Measurements from ENCODE around the gene LMLN. TPM values are rescaled to one million over a fixed set of nuclear protein-coding genes. Genes with fewer than 3 reads are reported as not detected.

Gene LMLN
- total RNA-seq, 6 experiments from 2014 or later, result 4.8 to 8.1 (median 6.4) TPM

DNA sequence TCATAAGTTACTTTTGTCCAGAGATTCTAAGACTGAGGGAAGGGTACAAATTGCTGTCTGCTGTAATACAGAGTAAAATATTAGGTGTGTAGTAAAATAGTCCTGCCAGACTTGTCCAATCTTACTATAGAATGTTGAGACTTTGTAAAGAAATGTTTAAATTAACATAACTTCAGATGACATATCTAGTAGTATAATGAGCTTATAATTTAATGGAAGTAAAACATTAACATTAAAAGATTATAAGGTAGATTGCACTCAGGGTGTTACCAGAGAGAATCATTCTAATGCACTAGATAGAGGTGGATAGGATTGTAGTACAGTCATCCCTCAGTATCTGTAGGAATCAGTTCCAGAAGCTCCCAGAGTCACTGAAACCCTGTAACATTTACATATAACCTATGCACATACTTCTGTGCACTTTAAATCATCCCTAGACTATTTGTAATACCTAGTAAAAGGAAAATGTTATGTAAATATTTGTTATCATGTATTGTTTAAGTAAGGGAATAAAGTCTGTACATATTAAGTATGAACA, 130.8 kb downstream of the LMLN start:
- Mint-ChIP-seq H3K27me3 (ENCODE audit: insufficient read depth) (peaks cover 13% of the 10 kb centered on the region), H3K4me3 (no peak overlapping the region), H3K9me3 (no peaks in the 10 kb centered on the region), H3K36me3 (ENCODE audit: low read depth) (no peaks in the 10 kb centered on the region), H3K4me1 (ENCODE audit: low read depth) (no peaks in the 10 kb centered on the region), H3K27ac (no peak overlapping the region)
- TF ChIP-seq, protein P1, sequence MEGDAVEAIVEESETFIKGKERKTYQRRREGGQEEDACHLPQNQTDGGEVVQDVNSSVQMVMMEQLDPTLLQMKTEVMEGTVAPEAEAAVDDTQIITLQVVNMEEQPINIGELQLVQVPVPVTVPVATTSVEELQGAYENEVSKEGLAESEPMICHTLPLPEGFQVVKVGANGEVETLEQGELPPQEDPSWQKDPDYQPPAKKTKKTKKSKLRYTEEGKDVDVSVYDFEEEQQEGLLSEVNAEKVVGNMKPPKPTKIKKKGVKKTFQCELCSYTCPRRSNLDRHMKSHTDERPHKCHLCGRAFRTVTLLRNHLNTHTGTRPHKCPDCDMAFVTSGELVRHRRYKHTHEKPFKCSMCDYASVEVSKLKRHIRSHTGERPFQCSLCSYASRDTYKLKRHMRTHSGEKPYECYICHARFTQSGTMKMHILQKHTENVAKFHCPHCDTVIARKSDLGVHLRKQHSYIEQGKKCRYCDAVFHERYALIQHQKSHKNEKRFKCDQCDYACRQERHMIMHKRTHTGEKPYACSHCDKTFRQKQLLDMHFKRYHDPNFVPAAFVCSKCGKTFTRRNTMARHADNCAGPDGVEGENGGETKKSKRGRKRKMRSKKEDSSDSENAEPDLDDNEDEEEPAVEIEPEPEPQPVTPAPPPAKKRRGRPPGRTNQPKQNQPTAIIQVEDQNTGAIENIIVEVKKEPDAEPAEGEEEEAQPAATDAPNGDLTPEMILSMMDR (IDR thresholded peaks at IDR 0.05), result no peak
- no peak for DNase-seq

DNA sequence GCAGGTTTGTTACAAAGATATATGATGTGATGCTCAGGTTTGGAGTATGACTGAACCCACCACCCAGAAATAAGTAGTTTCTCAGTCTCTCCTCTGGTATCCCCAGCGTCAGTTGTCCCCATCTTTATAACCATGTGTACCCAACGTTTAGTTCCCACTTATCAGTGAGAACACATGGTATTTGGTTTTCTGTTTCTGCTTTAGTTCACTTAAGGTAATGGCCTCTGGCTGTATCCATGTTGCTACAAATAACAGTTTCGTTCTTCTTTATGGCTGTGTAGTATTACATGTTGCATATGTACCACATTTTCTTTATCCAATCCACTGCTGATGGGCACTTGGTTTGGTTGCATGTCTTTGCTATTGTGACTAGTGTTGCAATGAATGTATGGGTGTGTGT, 132.3 kb downstream of the LMLN start:
- Mint-ChIP-seq H3K4me3 (no peak overlapping the region), H3K27ac (no peak overlapping the region), H3K4me1 (ENCODE audit: low read depth) (no peaks in the 10 kb centered on the region)

DNA sequence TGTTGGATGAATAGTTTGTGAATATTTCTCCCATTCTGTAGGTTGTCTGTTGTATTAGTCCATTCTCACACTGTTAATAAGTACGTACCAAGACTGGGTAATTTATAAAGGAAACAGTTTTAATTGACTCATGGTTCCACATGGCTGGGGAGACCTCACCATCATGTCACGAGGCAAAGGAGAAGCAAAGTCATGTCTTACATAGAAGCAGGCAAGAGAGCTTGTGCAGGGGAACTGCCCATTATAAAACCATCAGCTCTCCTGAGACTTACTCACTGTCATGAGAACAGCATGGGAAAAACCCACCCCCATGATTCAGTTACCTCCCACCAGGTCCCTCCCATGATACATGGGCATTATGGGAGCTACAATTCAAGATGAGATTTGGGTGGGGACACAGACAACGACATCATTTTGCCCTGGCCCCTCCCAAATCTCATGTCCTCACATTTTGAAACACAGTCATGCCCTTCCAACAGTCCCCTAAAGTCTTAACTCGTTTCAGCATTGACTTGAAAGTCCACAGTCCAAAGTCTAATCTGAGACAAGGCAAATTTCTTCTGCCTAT, 133.2 kb downstream of the LMLN start:
- Mint-ChIP-seq H3K27me3 (ENCODE audit: insufficient read depth) (peaks cover 11% of the 10 kb centered on the region), H3K9me3 (no peaks in the 10 kb centered on the region), H3K4me1 (ENCODE audit: low read depth) (no peaks in the 10 kb centered on the region)

More for the DNA sequence above, 132.3 kb downstream of the LMLN start:
- Mint-ChIP-seq H3K36me3 (ENCODE audit: low read depth) (no peaks in the 10 kb centered on the region), H3K27me3 (ENCODE audit: insufficient read depth) (peaks cover 11% of the 10 kb centered on the region), H3K9me3 (no peaks in the 10 kb centered on the region)
- TF ChIP-seq, protein P1 (IDR thresholded peaks at IDR 0.05), result no peak
- no peak for DNase-seq

More for the DNA sequence above, 133.2 kb downstream of the LMLN start:
- Mint-ChIP-seq H3K4me3 (no peak overlapping the region), H3K27ac (no peak overlapping the region), H3K36me3 (ENCODE audit: low read depth) (no peaks in the 10 kb centered on the region)
- no peak for DNase-seq
- TF ChIP-seq, protein P1 (IDR thresholded peaks at IDR 0.05), result no peak

Other genes starting within 250 kb of the LMLN start
- gene RUBCN, start 223.3 kb upstream of the LMLN start, total RNA-seq (2021; fragmentation: NEBNext Ultra II Directional; extraction: Animal tissue kit (Norgen Biotek cat#: 25700)), result 10 to 100 TPM; 27.0 to 30.4 (median 29.4) TPM
- 10 to 100 TPM; 53.3 to 71.7 (median 60.9) TPM for gene FYTTD1, start 210.3 kb upstream of the LMLN start, total RNA-seq (2021; fragmentation: NEBNext Ultra II Directional; extraction: Animal tissue kit (Norgen Biotek cat#: 25700))
- gene LRCH3, start 169.0 kb upstream of the LMLN start, total RNA-seq (2021; fragmentation: NEBNext Ultra II Directional; extraction: Animal tissue kit (Norgen Biotek cat#: 25700)), result 10 to 100 TPM; 39.4 to 44.7 (median 41.0) TPM
- 1,000 to 10,000 TPM in 3 of 6 experiments, 100 to 1,000 TPM in 3; 832 to 1,041 (median 991) TPM for gene RPL35A, start 10.0 kb upstream of the LMLN start, total RNA-seq (2021; fragmentation: NEBNext Ultra II Directional; extraction: Animal tissue kit (Norgen Biotek cat#: 25700))